Choroid plexus epithelial cell (primary cell): ENCODE measurements around the gene COX8A.

ENCODE experiments used
- DNase-seq: peaks from one replicate; pipeline ENCODE4 v3.0.0-alpha.2; 2010; ENCODE audit warnings: low read depth
- H3K4me3 ChIP-seq: 2 replicates; pipeline ENCODE4 v1.5.1; 2011; ENCODE audit warnings: low read depth, mild to moderate bottlenecking, control low read depth, low read length, moderate library complexity
- TF ChIP-seq, protein P1 (sequence below): conservative IDR thresholded peaks from 2 replicates; pipeline ENCODE4 v1.5.1; 2011; ENCODE audit warnings: low read depth, mild to moderate bottlenecking, control low read depth, inconsistent platforms, low read length, moderate library complexity

Gene COX8A

DNA sequence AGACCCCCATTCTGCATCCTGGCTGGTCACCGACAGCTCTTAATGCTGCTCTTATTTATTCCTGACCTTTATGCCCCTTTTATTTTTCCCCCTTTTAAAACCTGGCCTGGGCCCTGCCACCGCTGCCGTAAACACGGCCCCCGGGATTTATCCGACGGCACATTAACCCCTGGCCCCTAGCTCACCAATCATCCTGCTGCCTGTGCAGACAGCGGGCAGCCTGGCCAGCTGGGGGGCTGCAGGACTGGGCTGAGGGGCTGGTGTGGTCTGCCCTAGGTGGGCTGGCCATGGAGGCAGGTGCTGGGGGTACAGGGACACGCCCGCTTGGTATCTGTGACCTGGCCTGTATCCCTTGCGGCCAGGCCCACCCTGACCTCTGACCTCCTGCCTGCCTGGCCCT lies 39.9 kb downstream of the COX8A start:
- H3K4me3 ChIP-seq = no peak overlapping the region
- DNase-seq = no peak
- TF ChIP-seq, protein P1, sequence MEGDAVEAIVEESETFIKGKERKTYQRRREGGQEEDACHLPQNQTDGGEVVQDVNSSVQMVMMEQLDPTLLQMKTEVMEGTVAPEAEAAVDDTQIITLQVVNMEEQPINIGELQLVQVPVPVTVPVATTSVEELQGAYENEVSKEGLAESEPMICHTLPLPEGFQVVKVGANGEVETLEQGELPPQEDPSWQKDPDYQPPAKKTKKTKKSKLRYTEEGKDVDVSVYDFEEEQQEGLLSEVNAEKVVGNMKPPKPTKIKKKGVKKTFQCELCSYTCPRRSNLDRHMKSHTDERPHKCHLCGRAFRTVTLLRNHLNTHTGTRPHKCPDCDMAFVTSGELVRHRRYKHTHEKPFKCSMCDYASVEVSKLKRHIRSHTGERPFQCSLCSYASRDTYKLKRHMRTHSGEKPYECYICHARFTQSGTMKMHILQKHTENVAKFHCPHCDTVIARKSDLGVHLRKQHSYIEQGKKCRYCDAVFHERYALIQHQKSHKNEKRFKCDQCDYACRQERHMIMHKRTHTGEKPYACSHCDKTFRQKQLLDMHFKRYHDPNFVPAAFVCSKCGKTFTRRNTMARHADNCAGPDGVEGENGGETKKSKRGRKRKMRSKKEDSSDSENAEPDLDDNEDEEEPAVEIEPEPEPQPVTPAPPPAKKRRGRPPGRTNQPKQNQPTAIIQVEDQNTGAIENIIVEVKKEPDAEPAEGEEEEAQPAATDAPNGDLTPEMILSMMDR = no peak

DNA sequence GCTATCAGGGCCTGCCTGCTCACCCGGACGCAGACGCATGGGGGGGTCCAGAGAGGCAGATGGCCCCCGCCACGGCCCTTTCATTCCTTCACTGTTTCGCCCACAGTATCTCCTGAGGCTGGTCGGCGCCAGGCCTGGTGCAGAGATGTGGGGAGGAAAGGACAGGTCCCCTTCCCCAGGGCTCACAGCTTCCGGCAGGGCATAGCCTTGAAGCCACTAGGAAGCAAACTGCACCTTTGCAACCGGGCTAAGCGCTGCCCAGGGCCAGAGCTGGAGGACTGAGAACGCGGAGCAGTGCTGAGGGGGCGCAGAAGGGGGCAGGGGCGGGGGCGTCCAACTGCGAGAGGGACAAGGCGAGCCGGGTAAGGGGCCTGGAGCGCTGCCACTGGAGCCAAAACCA lies 41.1 kb downstream of the COX8A start:
- H3K4me3 ChIP-seq = no peak overlapping the region
- no peak for DNase-seq
- TF ChIP-seq, protein P1 = no peak

DNA sequence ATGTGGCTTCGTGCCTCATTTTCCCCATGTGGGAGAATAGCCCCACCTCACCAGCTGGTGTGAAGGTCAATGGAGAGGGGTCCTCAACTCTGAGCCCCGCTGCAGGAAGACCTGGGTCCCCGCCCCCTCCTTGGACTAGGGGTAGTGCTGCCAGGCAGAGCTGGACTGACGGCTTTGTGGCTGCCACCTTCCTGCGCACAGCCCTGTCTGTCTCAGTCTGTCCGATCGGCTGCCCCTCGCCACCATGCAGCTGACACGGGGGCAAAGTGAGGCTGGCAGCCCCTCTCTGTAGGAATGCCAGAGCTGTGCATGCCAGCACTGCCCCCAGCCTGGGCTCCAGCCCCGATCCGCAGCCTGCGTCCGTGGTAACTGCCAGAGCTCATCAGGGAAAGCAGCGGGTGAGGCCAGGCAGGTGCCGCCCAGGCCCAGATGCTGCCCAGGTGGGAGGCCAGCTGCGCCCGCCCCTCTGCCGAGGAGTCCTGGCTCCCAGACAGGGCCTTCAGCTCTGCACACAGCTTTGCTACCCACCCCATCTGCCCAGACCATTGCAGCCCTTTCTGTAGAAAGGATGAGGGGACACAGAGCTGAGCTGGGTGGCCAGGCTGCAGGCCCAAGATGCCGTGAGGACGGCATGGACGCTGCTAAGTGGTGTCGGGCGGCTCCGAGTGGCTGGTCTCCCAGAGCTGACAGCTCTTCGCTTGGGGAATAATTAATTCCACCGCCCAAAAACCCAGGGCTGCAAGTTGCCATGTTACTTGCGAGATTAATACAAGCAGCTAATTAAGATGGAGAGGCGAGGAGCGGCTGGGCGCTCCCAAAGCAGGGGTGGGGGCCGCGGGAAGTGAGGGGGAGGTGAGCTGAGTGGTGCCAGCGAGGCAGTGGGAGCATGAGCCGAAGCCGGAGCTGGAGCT lies 41.8 kb downstream of the COX8A start:
- H3K4me3 ChIP-seq = no peak overlapping the region
- DNase-seq = no peak
- TF ChIP-seq, protein P1 = no peak

GRCh38 chr11:64017945-64018224 lies 43.5 kb downstream of the COX8A start:
- H3K4me3 ChIP-seq = no peak overlapping the region
- TF ChIP-seq, protein P1 = no peak
- DNase-seq = no peak

DNA sequence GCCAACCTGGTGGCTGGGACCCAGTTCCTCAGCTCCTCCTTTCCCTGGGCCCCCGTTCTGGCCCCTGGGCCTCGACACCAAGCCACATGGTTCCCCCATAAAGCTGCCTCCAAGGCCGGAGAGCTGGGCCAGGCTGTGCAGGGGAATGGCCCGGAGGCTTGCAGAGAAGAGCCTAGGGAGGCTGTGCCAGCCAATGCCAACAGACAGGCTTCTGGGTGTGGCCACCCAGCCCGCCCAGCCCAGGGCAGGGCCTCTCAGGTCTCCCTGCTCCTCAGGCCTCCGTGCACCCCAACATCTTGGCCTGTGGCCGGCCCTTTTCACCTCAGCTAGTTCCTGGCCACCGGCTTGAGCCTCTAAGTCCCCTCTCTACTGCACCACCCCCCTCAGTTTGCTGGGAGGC lies 43.9 kb downstream of the COX8A start:
- TF ChIP-seq, protein P1 = no peak
- DNase-seq = no peak
- H3K4me3 ChIP-seq = no peak overlapping the region

DNA sequence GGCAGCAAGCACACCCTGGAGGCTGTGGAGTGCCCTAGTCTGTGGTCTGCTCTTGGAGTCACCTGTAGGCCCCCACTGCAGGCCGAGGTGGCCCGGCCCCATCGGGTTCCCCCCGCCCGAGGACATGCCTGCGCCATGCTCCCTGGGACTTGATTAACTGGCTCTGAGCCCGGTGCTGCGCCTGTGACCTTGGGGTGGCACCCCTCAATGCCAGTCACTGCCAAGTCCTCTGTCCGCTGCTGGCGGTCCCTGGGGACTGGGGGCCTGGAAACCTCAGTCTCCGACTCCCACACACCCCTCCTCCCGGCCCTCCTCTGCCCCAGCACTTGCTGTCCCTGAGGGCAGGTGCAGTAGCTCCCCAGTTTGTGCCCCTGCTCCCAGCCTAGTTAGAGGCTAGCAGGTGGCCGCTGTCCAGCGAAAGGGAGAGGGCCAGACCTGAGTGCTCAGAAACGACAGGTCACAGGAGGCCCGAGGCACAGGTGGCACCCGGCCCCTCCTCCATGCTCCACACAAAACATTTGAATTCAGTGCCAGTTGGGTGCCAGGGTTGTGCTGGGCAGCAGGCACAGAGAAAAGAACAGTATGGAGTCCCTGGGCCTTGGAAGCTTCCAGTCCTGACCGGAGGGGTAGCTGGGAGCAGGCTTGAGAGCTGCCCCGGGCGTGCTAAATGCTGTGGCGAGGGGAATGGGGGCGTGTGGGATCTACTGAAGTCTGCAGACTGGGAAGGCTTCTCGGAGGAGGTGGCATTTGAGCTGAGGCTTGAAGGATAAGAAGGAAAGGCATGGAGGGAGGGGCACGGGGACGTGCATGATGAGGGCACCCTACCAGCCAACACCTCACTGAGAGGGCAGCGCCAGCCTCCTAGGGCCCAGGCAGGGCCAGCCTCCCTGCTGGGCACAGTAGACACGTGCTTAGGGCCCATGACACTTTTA lies 45.0 kb downstream of the COX8A start:
- no peak for DNase-seq
- no peak overlapping the region for H3K4me3 ChIP-seq
- TF ChIP-seq, protein P1 = no peak
